GM12874 (cell line): ENCODE data around the gene KLK11.

Experiments
- TF ChIP-seq, protein P1 (sequence below): IDR thresholded peaks from 2 replicates; pipeline ENCODE4 v1.5.1; 2011; ENCODE audit warnings: low read depth, mild to moderate bottlenecking, control low read depth, low read length, moderate library complexity; ENCODE audit not compliant: insufficient read depth

KLK11 gene

DNA sequence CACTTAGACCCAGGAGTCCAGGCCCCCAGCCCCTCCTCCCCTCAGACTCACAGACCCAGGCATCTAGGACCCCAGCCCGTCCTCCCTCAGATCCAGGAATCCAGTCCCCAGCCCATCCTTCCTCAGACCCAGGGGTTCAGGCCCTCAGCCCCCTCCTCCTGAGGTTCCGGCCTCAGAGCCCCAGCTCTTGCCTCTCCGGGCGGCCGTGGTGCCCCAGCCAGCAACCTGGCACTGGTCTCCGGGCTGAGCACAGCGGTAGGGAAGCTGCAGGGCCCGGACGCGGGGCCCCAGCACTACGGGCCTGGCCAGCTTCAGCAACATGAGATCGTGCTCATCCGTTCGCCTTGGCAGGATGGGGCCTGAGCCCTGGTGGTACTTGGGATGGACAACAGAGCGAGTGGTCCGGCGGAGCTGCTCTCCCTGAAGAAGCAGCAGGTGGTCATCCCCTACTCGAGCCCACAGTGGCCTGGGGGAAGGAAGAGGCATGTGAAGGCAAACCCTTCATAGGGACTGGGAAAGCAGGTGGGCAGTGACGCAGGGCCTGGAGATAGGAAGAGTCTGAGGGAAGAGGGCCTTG lies 10.6 kb downstream of the KLK11 start:
- TF ChIP-seq, protein P1, sequence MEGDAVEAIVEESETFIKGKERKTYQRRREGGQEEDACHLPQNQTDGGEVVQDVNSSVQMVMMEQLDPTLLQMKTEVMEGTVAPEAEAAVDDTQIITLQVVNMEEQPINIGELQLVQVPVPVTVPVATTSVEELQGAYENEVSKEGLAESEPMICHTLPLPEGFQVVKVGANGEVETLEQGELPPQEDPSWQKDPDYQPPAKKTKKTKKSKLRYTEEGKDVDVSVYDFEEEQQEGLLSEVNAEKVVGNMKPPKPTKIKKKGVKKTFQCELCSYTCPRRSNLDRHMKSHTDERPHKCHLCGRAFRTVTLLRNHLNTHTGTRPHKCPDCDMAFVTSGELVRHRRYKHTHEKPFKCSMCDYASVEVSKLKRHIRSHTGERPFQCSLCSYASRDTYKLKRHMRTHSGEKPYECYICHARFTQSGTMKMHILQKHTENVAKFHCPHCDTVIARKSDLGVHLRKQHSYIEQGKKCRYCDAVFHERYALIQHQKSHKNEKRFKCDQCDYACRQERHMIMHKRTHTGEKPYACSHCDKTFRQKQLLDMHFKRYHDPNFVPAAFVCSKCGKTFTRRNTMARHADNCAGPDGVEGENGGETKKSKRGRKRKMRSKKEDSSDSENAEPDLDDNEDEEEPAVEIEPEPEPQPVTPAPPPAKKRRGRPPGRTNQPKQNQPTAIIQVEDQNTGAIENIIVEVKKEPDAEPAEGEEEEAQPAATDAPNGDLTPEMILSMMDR = no peak

DNA sequence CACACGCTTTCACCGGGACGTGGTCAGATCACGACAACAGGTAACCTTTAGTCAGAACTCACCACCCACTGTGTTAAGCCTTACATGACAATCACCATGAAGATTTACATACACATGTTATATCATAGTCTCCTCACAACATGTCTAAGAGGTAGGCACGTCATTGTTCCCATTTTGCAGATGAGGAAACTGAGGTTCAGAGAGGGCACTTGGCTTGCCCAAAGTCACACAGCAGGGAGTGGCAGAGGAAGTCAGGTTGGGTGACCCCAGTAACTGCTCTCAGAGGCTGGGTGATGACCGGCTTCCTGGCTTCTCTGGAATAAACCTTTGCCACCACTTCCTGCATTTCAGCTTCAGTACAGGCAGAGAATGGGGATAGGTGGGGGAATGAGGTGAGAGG lies 12.2 kb downstream of the KLK11 start:
- TF ChIP-seq, protein P1 = no peak

DNA sequence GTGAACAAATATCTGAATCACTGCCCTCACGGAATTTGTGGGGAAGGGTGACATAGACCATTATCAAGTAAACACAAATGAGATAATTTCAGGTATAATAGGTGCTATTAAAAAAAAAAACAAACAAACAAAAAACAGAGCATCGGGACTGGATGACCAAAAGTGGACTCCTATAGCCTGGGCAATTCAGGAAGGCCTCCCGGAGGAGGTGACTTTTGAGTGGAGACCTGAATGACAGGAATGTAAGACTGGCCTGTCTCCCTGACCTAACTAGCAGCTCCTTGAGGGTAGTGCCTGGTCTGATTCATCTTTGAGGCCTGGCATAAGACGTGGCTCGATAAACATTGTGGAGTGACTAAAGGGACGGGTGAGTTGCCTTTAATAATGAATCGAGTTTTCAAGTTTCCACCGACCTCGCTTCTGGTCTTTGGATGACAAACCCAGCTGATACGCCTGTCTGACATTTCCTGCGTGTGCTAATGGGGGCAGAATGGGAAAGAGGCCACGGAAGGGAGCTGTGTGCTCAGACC lies 13.7 kb downstream of the KLK11 start:
- TF ChIP-seq, protein P1 = no peak

DNA sequence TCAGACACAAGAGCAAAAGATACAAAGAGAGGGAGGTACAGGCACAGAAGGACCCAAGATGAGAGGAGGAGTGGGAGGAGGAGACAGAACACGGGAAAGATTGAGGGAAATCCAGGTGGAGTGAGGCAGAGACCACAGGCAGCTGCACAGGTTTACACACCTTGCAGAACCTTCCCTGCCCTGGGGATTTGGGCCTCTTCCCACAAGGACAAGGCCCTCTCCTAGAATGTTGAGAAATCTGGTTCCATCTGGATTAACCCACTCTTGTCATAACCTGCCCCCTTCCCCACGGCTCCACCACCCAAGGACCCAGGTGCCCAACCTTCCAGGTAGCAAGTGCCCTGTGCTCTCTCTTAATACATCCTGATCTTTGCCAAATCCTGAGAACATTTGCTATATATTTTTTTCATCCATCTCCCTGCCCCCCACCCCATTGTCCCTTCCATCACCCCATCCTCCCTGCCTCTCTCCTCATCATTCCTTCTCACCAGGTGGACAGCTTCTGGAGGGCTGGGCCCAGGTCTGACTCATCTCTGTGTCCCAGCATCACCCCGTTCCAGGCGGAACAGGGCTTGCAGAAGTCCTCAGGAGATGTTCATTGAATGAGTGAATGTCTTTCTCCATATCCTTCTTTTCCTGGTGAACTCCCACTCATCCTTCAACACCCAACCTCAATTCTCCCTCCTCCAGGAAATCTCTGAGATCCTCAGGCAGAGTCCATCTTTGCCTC lies 16.2 kb downstream of the KLK11 start:
- TF ChIP-seq, protein P1 = no peak

DNA sequence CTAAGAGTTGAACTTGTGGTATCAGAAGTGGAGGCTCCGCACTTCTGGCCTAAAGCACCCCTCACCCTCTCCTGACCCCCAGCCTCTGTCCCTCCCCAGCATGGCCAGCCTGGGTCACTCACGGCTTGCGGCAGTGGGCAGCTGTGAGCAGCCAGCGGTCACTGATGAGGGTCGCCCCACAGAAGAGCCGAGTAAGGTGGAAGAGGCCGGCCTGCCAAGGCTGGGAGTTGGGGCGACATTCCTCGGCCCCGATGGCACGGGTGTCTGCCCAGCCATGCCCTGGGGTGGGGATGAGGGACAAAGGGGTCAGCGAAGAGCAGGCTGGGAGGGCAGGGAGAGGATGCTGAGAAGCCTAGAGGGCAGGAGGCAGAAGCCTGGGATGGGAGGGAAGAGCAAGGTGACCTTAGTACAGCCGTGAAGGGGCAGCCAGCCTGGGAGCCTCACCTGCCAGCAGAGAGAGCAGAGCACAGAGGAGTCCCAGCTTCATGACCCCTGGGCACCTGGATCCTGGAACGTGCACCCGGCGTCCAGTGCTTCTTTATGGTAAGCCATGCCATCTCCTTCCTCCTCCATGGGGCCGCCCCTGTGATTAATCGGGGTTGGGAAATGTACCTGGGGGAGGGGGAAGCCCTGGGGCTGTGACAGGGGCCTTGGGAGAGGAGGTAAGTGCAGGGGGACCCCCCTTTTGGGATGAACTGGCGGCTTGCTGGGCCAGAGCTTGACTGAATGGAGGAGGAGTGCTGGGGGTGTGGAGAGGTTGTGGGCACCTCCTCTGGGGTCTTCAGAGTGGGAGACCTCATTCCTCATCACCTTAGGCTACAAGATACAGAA lies 17.1 kb downstream of the KLK11 start:
- TF ChIP-seq, protein P1 = no peak

DNA sequence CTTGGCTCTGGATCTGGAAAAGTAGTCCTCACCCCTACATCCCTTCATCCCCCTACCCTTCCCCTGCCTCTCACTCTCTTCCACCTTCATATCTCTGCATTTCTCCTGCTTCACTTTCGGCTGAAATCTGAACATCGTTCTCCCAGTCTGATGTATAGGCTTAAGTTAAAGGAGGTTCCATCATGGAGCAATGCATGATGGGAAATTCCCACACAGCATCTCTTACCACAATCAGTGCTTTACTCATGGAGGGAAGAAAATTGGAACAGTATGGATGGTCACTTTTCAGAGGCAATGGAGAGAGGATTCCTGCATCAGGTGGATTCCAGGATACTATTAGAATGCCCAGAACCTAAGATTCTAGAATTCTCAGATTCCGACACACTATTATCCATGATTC lies 18.9 kb downstream of the KLK11 start:
- TF ChIP-seq, protein P1 = no peak

DNA sequence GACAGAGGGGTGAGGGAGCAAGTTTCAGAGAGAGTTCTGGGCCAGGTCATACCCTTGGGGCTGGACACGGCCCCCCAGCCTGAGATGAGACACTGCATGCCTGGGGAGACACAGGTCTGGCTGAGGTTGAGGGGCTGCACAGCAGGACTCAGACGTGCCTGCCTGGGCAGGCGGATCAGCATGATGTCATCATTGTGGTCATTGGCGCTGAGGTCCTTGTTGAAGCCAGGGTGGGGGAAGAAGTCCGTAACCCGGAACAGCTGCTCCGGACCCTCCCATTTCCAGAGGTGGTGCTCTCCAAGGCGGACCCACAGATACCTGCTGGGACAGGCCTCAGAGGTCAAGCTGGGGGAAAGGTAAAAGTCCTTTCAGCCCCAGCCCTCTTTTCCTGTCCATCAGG lies 20.0 kb downstream of the KLK11 start:
- TF ChIP-seq, protein P1 = no peak
